ENCODE measurements around the gene SLC2A13. TPM values are rescaled to one million over a fixed set of nuclear protein-coding genes. Genes with fewer than 3 reads are reported as not detected.

Gene SLC2A13
- total RNA-seq, 1 experiment from 2014 or later, result 12.1 TPM

- in situ Hi-C loops (cut with HindIII; ENCODE audit: low pct_unique_long_range_greater_than_20kb, low sequenced_read_pairs), result no loop called here
- ATAC-seq, result no peak
- Histone ChIP-seq H3K36me3 (ENCODE audit: control insufficient read depth, insufficient read depth, low read length) (no peaks in the 10 kb centered on the region), H3K27me3 (ENCODE audit: control insufficient read depth, insufficient read depth, low read length) (no peaks in the 10 kb centered on the region), H3K9me3 (ENCODE audit: control insufficient read depth, insufficient read depth, low read depth, low read length) (no peaks in the 10 kb centered on the region), H3K27ac (ENCODE audit: low read length) (no peak overlapping the region), H3K4me3 (ENCODE audit: low read depth in 2 of 2, low read length in 2 of 2) (no peak overlapping the region), H3K4me1 (ENCODE audit: control insufficient read depth, insufficient read depth, low read length) (no peaks in the 10 kb centered on the region)
- POLR2A ChIA-PET, result no interaction called here
- intact Hi-C loops (cut with micrococcal nuclease; ENCODE audit: unreplicated experiment), result no loop called here
- no TSS peak for BruUV-seq (replicated peaks)
- no peak for TF ChIP-seq TCF7L2 (IDR thresholded peaks at IDR 0.05; ENCODE audit: low read depth, low read length)
- TF ChIP-seq CTCF (IDR thresholded peaks at IDR 0.05), result no peak
- no peak for TF ChIP-seq REST (IDR thresholded peaks at IDR 0.05; ENCODE audit: insufficient read depth in 1 of 2, low read depth in 2 of 2, low read length in 1 of 2)
- no peak for TF ChIP-seq SIN3A (IDR thresholded peaks at IDR 0.05; ENCODE audit: borderline replicate concordance, insufficient read depth, low read depth, low read length)
- no peak for TF ChIP-seq POLR2AphosphoS5 (IDR thresholded peaks at IDR 0.05; ENCODE audit: low read depth, low read length)
- CTCF ChIA-PET, result no interaction called here
- no peak for DNase-seq (ENCODE audit: low read depth, low spot score)
These were observed 117.3 kb downstream of the SLC2A13 start for GRCh38 chr12:39988574-39988973.

DNA sequence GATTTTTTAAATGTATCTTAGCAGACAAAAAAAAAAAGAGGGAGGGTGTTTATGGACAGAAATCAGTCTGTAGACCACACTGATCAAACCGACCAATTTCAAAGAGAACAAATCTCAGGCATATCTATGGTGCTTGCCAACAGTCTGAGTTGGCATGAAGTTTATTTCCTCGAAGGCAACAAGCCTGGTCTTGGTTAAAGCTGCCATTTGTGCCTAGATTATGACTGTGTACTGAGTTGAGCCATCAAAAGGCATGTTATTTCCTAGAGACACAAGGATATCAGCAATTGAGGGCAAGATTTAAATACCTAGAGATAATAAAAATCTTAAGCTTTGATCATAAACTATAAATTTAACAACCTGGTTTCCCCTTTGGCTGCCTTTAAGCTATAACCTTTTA lies 119.2 kb downstream of the SLC2A13 start:
- intact Hi-C loops (cut with micrococcal nuclease; ENCODE audit: unreplicated experiment), result no loop called here
- TF ChIP-seq POLR2AphosphoS5 (IDR thresholded peaks at IDR 0.05; ENCODE audit: low read depth, low read length) (no peak), CTCF (IDR thresholded peaks at IDR 0.05) (no peak), SIN3A (IDR thresholded peaks at IDR 0.05; ENCODE audit: borderline replicate concordance, insufficient read depth, low read depth, low read length) (no peak), TCF7L2 (IDR thresholded peaks at IDR 0.05; ENCODE audit: low read depth, low read length) (no peak), REST (IDR thresholded peaks at IDR 0.05; ENCODE audit: insufficient read depth in 1 of 2, low read depth in 2 of 2, low read length in 1 of 2) (no peak)
- ATAC-seq (no peak), DNase-seq (ENCODE audit: low read depth, low spot score) (no peak)
- Histone ChIP-seq H3K9me3 (ENCODE audit: control insufficient read depth, insufficient read depth, low read depth, low read length) (no peaks in the 10 kb centered on the region), H3K27me3 (ENCODE audit: control insufficient read depth, insufficient read depth, low read length) (no peaks in the 10 kb centered on the region), H3K36me3 (ENCODE audit: control insufficient read depth, insufficient read depth, low read length) (no peaks in the 10 kb centered on the region), H3K4me3 (ENCODE audit: low read depth in 2 of 2, low read length in 2 of 2) (no peak overlapping the region), H3K4me1 (ENCODE audit: control insufficient read depth, insufficient read depth, low read length) (no peaks in the 10 kb centered on the region), H3K27ac (ENCODE audit: low read length) (no peak overlapping the region)
- no TSS peak for BruUV-seq (replicated peaks)
- POLR2A ChIA-PET, result no interaction called here
- CTCF ChIA-PET, result no interaction called here
- in situ Hi-C loops (cut with HindIII; ENCODE audit: low pct_unique_long_range_greater_than_20kb, low sequenced_read_pairs), result no loop called here
